Measurements from ENCODE around the gene SLC45A3. TPM values are rescaled to one million over a fixed set of nuclear protein-coding genes. Genes with fewer than 3 reads are reported as not detected.
"Not testable (repeated sequence)": the region's sequence is repeated elsewhere in the genome, so short reads cannot be mapped to it uniquely, and the experiment has no call there.

SLC45A3 gene
- total RNA-seq, 4 donors from 2014 or later, result 1.2 to 3.1 (median 1.4) TPM

GRCh38 chr1:205637854-205638468 is 42.3 kb downstream of the SLC45A3 start:
- Histone ChIP-seq H3K9me3 (no peaks in the 10 kb centered on the region), H3K36me3 (no peaks in the 10 kb centered on the region), H3K4me3 (no peak overlapping the region), H3K27me3 (no peaks in the 10 kb centered on the region), H3K27ac (no peak overlapping the region), H3K4me1 (peaks cover 9 to 47% (median 15%) of the 10 kb centered on the region in 3 donors)
- 88% methylated on average over 9 of the region's 9 CpGs for WGBS, 2 donors
- TF ChIP-seq POLR2A (IDR thresholded peaks at IDR 0.05) (no peak), CTCF (IDR thresholded peaks at IDR 0.05) (no peak)
- intact Hi-C loops (cut with DNase I), result loop anchor here (5.0 kb wide), 1 partner anchor 46 kb away; no protein-coding TSS in a partner anchor
- no peak for DNase-seq

GRCh38 chr1:205636732-205637131 is 43.6 kb downstream of the SLC45A3 start:
- intact Hi-C loops (cut with DNase I), result loop anchor here (5.0 kb wide), 1 partner anchor 44 kb away; no protein-coding TSS in a partner anchor
- DNase-seq, result no peak

GRCh38 chr1:205636138-205636530 is 44.2 kb downstream of the SLC45A3 start:
- 22 to 61% methylated on average over 7 of the region's 7 CpGs for WGBS, 2 donors
- not testable (repeated sequence) for H3K9me3 ChIP-seq, H3K27me3 ChIP-seq, DNase-seq, H3K4me3 ChIP-seq, H3K36me3 ChIP-seq
- intact Hi-C loops (cut with DNase I), result loop anchor here (5.0 kb wide), 1 partner anchor 44 kb away; no protein-coding TSS in a partner anchor
- Histone ChIP-seq H3K4me1 (peaks cover 9 to 57% (median 19%) of the 10 kb centered on the region in 3 donors), H3K27ac (peak overlapping the region in 1 of 4 donors; percentile 45)

More at GRCh38 chr1:205636732-205637131, 43.6 kb downstream of the SLC45A3 start:
- H3K4me1 ChIP-seq, result peaks cover 9 to 57% (median 19%) of the 10 kb centered on the region in 3 donors
- H3K36me3 ChIP-seq, result no peaks in the 10 kb centered on the region
- TF ChIP-seq CTCF (IDR thresholded peaks at IDR 0.05), result no peak
- TF ChIP-seq POLR2A (IDR thresholded peaks at IDR 0.05), result no peak
- WGBS, 2 donors, result 13 to 20% methylated on average over 4 of the region's 4 CpGs
- H3K9me3 ChIP-seq, result no peaks in the 10 kb centered on the region
- no peak overlapping the region for H3K4me3 ChIP-seq
- peak overlapping the region in 2 of 4 donors; percentile 45 to 52 for H3K27ac ChIP-seq
- no peaks in the 10 kb centered on the region for H3K27me3 ChIP-seq

- peak overlapping the region; percentile 7 to 100 (median 96) for H3K27ac ChIP-seq
- no peak for TF ChIP-seq CTCF (IDR thresholded peaks at IDR 0.05)
- TF ChIP-seq POLR2A (IDR thresholded peaks at IDR 0.05), result no peak
- H3K4me1 ChIP-seq, result peaks cover 12 to 81% (median 34%) of the 10 kb centered on the region in 3 donors
- intact Hi-C loops (cut with DNase I), result no loop called here
- H3K9me3 ChIP-seq, result no peaks in the 10 kb centered on the region
- 26 to 43% methylated on average over 6 of the region's 6 CpGs for WGBS, 2 donors
- no peaks in the 10 kb centered on the region for H3K36me3 ChIP-seq
- no peaks in the 10 kb centered on the region for H3K27me3 ChIP-seq
- no peak for DNase-seq
- no peak overlapping the region for H3K4me3 ChIP-seq
These were observed 46.8 kb downstream of the SLC45A3 start for GRCh38 chr1:205633421-205633976.

GRCh38 chr1:205632669-205633169 is 47.6 kb downstream of the SLC45A3 start:
- no peaks in the 10 kb centered on the region for H3K9me3 ChIP-seq
- intact Hi-C loops (cut with DNase I), result no loop called here
- peaks cover 12 to 83% (median 34%) of the 10 kb centered on the region in 3 donors for H3K4me1 ChIP-seq
- no peak for DNase-seq
- peak overlapping the region in 3 of 4 donors; percentile 79 to 91 (median 85) for H3K4me3 ChIP-seq
- H3K27ac ChIP-seq, result peak overlapping the region; percentile 91 to 100 (median 99)
- WGBS, 2 donors, result 30 to 46% methylated on average over 3 of the region's 3 CpGs
- TF ChIP-seq CTCF (IDR thresholded peaks at IDR 0.05), result no peak
- no peak for TF ChIP-seq POLR2A (IDR thresholded peaks at IDR 0.05)
- no peaks in the 10 kb centered on the region for H3K27me3 ChIP-seq
- H3K36me3 ChIP-seq, result no peaks in the 10 kb centered on the region

Data from esophagus squamous epithelium (tissue), 5 donors.